Mesothelial cell of epicardium (in vitro differentiated cells): ENCODE data around the gene GBP6. TPM values are rescaled to one million over a fixed set of nuclear protein-coding genes. Genes with fewer than 3 reads are reported as not detected.
"Not testable (repeated sequence)": the region's sequence is repeated elsewhere in the genome, so short reads cannot be mapped to it uniquely, and the experiment has no call there.

Experiments
- DNase-seq, 2 experiments: peaks; one replicate each; pipeline ENCODE4 v3.0.0; 2021; ENCODE audit warnings: low spot score in 2 of 2; ENCODE audit not compliant: unreplicated experiment in 2 of 2
- H3K27ac Mint-ChIP-seq: 2 replicates; pipeline ENCODE4 v1.8.0; 2021; ENCODE audit warnings: mixed read lengths
- H3K27me3 Mint-ChIP-seq: 2 replicates; pipeline ENCODE4 v1.8.0; 2021; ENCODE audit warnings: low read depth, mixed read lengths
- H3K36me3 Mint-ChIP-seq: 2 replicates; pipeline ENCODE4 v1.8.0; 2021; ENCODE audit warnings: mixed read lengths
- H3K4me1 Mint-ChIP-seq: 2 replicates; pipeline ENCODE4 v1.8.0; 2021; ENCODE audit warnings: mixed read lengths
- H3K4me3 Mint-ChIP-seq: 2 replicates; pipeline ENCODE4 v1.8.0; 2021; ENCODE audit warnings: mild to moderate bottlenecking, moderate library complexity, mixed read lengths
- H3K9me3 Mint-ChIP-seq: 2 replicates; pipeline ENCODE4 v1.8.0; 2021; ENCODE audit warnings: mixed read lengths
- total RNA-seq: library from RNA; stranded (reverse); gene quantifications from 3 replicates; pipeline ENCODE4 v1.2.1, GENCODE V29; 2021
- TF ChIP-seq, protein P1 (sequence below): fragments of 200-600 bp; sonication (generic); IDR thresholded peaks from one replicate; pipeline ENCODE4 v1.5.0; 2021; ENCODE audit warnings: antibody characterized with exemption; ENCODE audit not compliant: unreplicated experiment

GBP6 gene
- total RNA-seq, 1 donor from 2014 or later = 0.09 TPM

- H3K36me3 Mint-ChIP-seq = no peaks in the 10 kb centered on the region
- peaks cover 32% of the 10 kb centered on the region for H3K9me3 Mint-ChIP-seq
- no peak overlapping the region for H3K4me3 Mint-ChIP-seq
- no peaks in the 10 kb centered on the region for H3K27me3 Mint-ChIP-seq
- H3K27ac Mint-ChIP-seq = no peak overlapping the region
- no peak for DNase-seq
- no peaks in the 10 kb centered on the region for H3K4me1 Mint-ChIP-seq
- TF ChIP-seq, protein P1, sequence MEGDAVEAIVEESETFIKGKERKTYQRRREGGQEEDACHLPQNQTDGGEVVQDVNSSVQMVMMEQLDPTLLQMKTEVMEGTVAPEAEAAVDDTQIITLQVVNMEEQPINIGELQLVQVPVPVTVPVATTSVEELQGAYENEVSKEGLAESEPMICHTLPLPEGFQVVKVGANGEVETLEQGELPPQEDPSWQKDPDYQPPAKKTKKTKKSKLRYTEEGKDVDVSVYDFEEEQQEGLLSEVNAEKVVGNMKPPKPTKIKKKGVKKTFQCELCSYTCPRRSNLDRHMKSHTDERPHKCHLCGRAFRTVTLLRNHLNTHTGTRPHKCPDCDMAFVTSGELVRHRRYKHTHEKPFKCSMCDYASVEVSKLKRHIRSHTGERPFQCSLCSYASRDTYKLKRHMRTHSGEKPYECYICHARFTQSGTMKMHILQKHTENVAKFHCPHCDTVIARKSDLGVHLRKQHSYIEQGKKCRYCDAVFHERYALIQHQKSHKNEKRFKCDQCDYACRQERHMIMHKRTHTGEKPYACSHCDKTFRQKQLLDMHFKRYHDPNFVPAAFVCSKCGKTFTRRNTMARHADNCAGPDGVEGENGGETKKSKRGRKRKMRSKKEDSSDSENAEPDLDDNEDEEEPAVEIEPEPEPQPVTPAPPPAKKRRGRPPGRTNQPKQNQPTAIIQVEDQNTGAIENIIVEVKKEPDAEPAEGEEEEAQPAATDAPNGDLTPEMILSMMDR = no peak
These were observed 31.0 kb downstream of the GBP6 start for GRCh38 chr1:89394851-89395250.

DNA sequence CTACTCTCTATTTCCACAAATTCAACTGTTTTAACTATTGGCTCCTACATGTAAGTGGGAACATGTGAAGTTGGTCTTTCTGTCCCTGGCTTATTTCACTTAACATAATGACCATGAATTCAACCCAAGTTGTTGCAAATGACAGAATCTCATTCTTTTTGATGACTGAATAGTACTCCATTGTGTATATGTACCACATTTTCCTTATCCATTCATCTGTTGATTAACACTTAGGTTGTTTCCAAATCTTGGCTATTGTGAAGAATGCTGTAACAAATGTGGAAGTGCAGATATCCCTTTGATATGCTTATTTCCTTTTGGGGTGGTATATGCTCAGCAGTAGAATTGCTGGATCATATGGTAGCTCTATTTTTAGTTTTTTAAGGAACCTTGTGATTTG, 33.0 kb downstream of the GBP6 start:
- H3K36me3 Mint-ChIP-seq = no peaks in the 10 kb centered on the region
- no peak for DNase-seq
- H3K4me3 Mint-ChIP-seq = no peak overlapping the region
- TF ChIP-seq, protein P1 = no peak
- H3K27me3 Mint-ChIP-seq = no peaks in the 10 kb centered on the region
- H3K9me3 Mint-ChIP-seq = peaks cover 49% of the 10 kb centered on the region
- no peak overlapping the region for H3K27ac Mint-ChIP-seq
- no peaks in the 10 kb centered on the region for H3K4me1 Mint-ChIP-seq

- Mint-ChIP-seq H3K27me3 (peaks cover 1% of the 10 kb centered on the region), H3K36me3 (no peaks in the 10 kb centered on the region), H3K4me1 (peaks cover 13% of the 10 kb centered on the region), H3K9me3 (peaks cover 23% of the 10 kb centered on the region), H3K27ac (no peak overlapping the region), H3K4me3 (no peak overlapping the region)
- no peak for DNase-seq
- TF ChIP-seq, protein P1 = peak; percentile 45
These were observed 41.5 kb downstream of the GBP6 start for GRCh38 chr1:89405275-89405929.

DNA sequence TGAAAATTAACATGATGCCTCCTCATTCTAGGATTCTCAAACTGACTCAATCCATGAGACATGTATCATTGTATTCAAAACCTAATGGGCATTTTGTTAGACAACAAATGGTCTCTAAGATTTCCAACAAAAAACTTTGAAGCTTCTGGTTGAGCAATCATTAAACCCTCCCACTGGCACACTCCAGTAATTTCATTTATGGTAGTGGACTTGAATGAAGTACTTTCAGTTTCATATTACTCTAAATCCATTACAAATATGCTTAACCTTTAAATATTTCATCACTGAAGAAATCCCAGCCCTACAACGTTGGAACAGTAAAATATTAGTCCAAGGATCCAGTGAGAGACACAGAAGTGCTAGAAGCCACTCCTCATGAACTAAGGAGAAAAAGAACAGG, 43.5 kb downstream of the GBP6 start:
- Mint-ChIP-seq H3K36me3 (no peaks in the 10 kb centered on the region), H3K4me3 (no peak overlapping the region), H3K27ac (peak overlapping the region; percentile 2), H3K9me3 (peaks cover 8% of the 10 kb centered on the region), H3K27me3 (peaks cover 1% of the 10 kb centered on the region), H3K4me1 (peaks cover 13% of the 10 kb centered on the region)
- no peak for DNase-seq
- TF ChIP-seq, protein P1 = no peak

DNA sequence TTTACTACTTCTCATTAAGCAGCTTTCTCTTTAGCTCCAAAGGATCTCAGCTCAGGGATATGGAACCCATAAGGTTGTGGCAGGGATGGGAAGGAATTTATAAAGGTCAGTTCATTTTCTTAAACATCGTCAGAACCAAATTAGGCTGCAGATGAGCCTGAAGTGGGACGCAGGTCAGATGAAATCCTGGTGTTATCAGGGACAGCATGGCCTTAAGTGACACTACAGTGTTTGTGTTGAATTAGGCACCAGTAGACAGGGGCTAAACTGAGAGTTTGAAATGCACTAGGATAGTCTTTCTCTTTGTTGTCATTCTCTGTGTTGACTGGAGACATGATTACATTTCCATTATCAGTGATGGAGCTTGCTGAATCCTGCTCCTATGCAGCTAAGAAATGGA, 43.9 kb downstream of the GBP6 start:
- not testable (repeated sequence) for H3K27ac Mint-ChIP-seq, H3K4me3 Mint-ChIP-seq, H3K27me3 Mint-ChIP-seq, H3K9me3 Mint-ChIP-seq, DNase-seq, H3K36me3 Mint-ChIP-seq
- peaks cover 13% of the 10 kb centered on the region for H3K4me1 Mint-ChIP-seq

- TF ChIP-seq, protein P1 = no peak
- Mint-ChIP-seq H3K36me3 (no peaks in the 10 kb centered on the region), H3K9me3 (no peaks in the 10 kb centered on the region), H3K4me3 (no peak overlapping the region), H3K4me1 (peaks cover 5% of the 10 kb centered on the region), H3K27ac (no peak overlapping the region), H3K27me3 (no peaks in the 10 kb centered on the region)
- DNase-seq = no peak
These were observed 61.2 kb downstream of the GBP6 start for GRCh38 chr1:89425056-89425455.
